Measurements from ENCODE around the gene EPGN.

GRCh38 chr4:74319470-74319869, 11.2 kb downstream of the EPGN start:
- TF ChIP-seq POLR2A (IDR thresholded peaks at IDR 0.05; ENCODE audit: low read depth, low read length) = no peak
- no peak for TF ChIP-seq TAF1 (IDR thresholded peaks at IDR 0.05; ENCODE audit: borderline replicate concordance, low read depth, low read length)
